ENCODE data around the gene LNX2. TPM values are rescaled to one million over a fixed set of nuclear protein-coding genes. Genes with fewer than 3 reads are reported as not detected.

LNX2 gene
- total and polyA plus RNA-seq, 7 experiments from 2014 or later = 3.2 to 10.7 (median 4.5) TPM

- H3K4me3 ChIP-seq (ENCODE audit: low read length) = peak overlapping the region; percentile 95
- intact Hi-C loops (cut with micrococcal nuclease) = loop anchor here (5.0 to 10.0 kb wide), 7 partner anchors 35 to 1437 kb away; partner anchors contain the start of gene RNF6 (in 1 of the 2)
- CTCF ChIA-PET = interaction anchor here (1.0 kb wide), 2 partner anchors 10 to 248 kb away, joined by 3 read pairs; no protein-coding TSS in a partner anchor
- peaks cover 32 to 37% of the 10 kb centered on the region in 2 donors for H3K4me1 ChIP-seq (ENCODE audit: control insufficient read depth in 2 of 2, insufficient read depth in 2 of 2, low read length in 2 of 2)
- peaks cover 0 to 4% (median 4%) of the 10 kb centered on the region in 3 experiments for H3K36me3 ChIP-seq (ENCODE audit: control insufficient read depth in 2 of 3, insufficient read depth in 3 of 3, low read length in 3 of 3)
- Mint-ChIP-seq H3K36me3 (peaks cover 0 to 33% (median 31%) of the 10 kb centered on the region in 5 donors), H3K27me3 (no peaks in the 10 kb centered on the region), H3K4me1 (peaks cover 54 to 79% (median 73%) of the 10 kb centered on the region in 7 donors), H3K27ac (peak overlapping the region; percentile 85 to 98 (median 94)), H3K4me3 (peak overlapping the region; percentile 89 to 97 (median 95)), H3K9me3 (peaks cover 0 to 2% (median 0%) of the 10 kb centered on the region in 11 donors)
- no peaks in the 10 kb centered on the region for H3K27me3 ChIP-seq (ENCODE audit: control insufficient read depth in 2 of 2, insufficient read depth in 2 of 2, low read length in 2 of 2)
- POLR2A ChIA-PET = interaction anchor here (0.7 to 6.3 kb wide), 7 partner anchors 12 to 438 kb away, joined by 3 to 86 read pairs (median 8); partner anchors contain the start of genes GTF3A and MTIF3
- ATAC-seq (no peak), DNase-seq (peak in 1 of 9 donors; percentile 3)
- H3K27ac ChIP-seq (ENCODE audit: low read depth, low read length) = peak overlapping the region; percentile 97
- no peaks in the 10 kb centered on the region for H3K9me3 ChIP-seq (ENCODE audit: control insufficient read depth in 2 of 3, low read length in 3 of 3)
Measured at GRCh38 chr13:27622102-27622820, 1.9 kb upstream of the LNX2 start.

DNA sequence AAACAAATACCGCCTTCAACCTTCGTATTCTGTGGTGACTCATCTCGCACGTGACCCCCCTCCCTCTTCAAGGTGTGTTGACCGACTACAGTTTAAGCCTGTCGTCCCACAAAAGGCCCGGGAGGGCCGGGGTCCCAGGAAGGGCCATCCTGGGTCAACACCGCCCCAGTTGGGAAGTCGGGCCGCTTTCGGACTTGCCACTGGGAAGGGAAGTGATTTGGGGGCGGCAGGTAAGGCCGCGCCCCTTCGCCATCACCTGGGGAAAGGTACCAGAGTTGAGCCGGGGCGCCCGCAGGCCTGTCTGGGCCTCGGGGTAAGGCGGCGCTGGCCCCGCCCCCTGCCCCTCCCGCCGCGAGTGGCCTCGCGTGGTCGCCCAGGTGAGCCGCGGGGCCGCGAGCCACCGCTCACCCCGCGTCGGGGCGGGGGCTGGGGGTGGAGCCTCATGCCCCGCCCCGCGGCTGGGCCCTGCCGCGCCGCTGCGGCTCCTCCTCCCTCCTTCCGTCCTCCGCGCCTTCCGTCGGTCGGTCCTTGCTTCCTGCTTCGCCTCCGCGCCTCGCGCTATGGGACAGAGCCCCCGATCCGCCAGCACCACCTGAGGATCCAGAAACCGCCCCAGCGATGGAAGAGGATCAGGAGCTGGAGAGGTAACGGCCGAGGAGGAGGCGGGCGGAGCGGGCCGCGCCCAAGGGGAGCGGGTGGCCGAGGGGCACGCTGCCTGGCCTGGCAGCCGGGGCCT, 1.2 kb upstream of the LNX2 start, which contains the start of gene POLR1D:
Gene POLR1D (plus strand): TSS at position 527 of the 736 bp plus-strand sequence. CDS start 92 bp downstream, at position 619.
- peaks cover 0 to 4% (median 3%) of the 10 kb centered on the region in 3 experiments for H3K36me3 ChIP-seq (ENCODE audit: control insufficient read depth in 2 of 3, insufficient read depth in 3 of 3, low read length in 3 of 3)
- intact Hi-C loops (cut with micrococcal nuclease) = loop anchor here (1.0 to 10.0 kb wide), 17 partner anchors 36 to 1437 kb away; partner anchors contain the start of genes RPL21 (in 2 of the 2), CDK8 (in 1 of the 2), GTF3A (in 1 of the 2) and RASL11A (in 1 of the 2)
- DNase-seq = peak; percentile 70 to 90 (median 84)

DNA sequence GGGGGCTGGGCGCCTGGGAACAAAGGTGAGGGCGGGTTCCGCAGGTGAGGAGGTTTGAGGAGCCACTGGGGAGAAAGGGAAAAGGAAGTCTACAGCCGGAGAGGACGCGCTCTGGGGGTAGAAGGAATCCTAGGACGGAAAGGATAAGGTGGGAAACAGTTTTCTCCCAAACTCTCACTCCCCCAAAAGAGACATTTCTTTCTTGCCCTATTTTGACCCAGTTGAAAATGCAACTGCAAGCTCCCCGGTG, 712 bp upstream of the LNX2 start:
- CTCF ChIA-PET = interaction anchor here (0.9 to 1.5 kb wide), 3 partner anchors 169 to 195 kb away, joined by 3 to 10 read pairs (median 5); no protein-coding TSS in a partner anchor
- ATAC-seq (no peak), DNase-seq (peak in 1 of 9 donors; percentile 67)
- Mint-ChIP-seq H3K4me1 (peaks cover 45 to 70% (median 64%) of the 10 kb centered on the region in 7 donors), H3K27ac (peak overlapping the region; percentile 87 to 98 (median 97)), H3K4me3 (peak overlapping the region; percentile 90 to 96 (median 95)), H3K27me3 (no peaks in the 10 kb centered on the region), H3K9me3 (peaks cover 0 to 2% (median 0%) of the 10 kb centered on the region in 11 donors), H3K36me3 (peaks cover 0 to 29% (median 26%) of the 10 kb centered on the region in 5 donors)
- POLR2A ChIA-PET = interaction anchor here (0.8 to 6.3 kb wide), 17 partner anchors 13 to 381 kb away, joined by 3 to 86 read pairs (median 4); partner anchors contain the start of genes GTF3A, MTIF3 and RPL21
- intact Hi-C loops (cut with micrococcal nuclease) = loop anchor here (1.0 to 10.0 kb wide), 17 partner anchors 36 to 1436 kb away; partner anchors contain the start of genes RPL21 (in 2 of the 2), CDK8 (in 1 of the 2), GTF3A (in 1 of the 2) and RASL11A (in 1 of the 2)
- H3K4me3 ChIP-seq (ENCODE audit: low read length) = peak overlapping the region; percentile 95
- H3K4me1 ChIP-seq (ENCODE audit: control insufficient read depth in 2 of 2, insufficient read depth in 2 of 2, low read length in 2 of 2) = peaks cover 32 to 37% of the 10 kb centered on the region in 2 donors
- H3K36me3 ChIP-seq (ENCODE audit: control insufficient read depth in 2 of 3, insufficient read depth in 3 of 3, low read length in 3 of 3) = peaks cover 0 to 4% (median 3%) of the 10 kb centered on the region in 3 experiments
- no peaks in the 10 kb centered on the region for H3K27me3 ChIP-seq (ENCODE audit: control insufficient read depth in 2 of 2, insufficient read depth in 2 of 2, low read length in 2 of 2)
- no peaks in the 10 kb centered on the region for H3K9me3 ChIP-seq (ENCODE audit: control insufficient read depth in 2 of 3, low read length in 3 of 3)
- H3K27ac ChIP-seq (ENCODE audit: low read depth, low read length) = peak overlapping the region; percentile 97

More for the DNA sequence above, 1.2 kb upstream of the LNX2 start, which contains the start of gene POLR1D:
- H3K27me3 Mint-ChIP-seq = no peaks in the 10 kb centered on the region
- Histone ChIP-seq H3K4me3 (ENCODE audit: low read length) (peak within 1 kb of the TSS; percentile 95), H3K4me1 (ENCODE audit: control insufficient read depth in 2 of 2, insufficient read depth in 2 of 2, low read length in 2 of 2) (peaks cover 32 to 37% of the 10 kb centered on the region in 2 donors), H3K27me3 (ENCODE audit: control insufficient read depth in 2 of 2, insufficient read depth in 2 of 2, low read length in 2 of 2) (no peaks in the 10 kb centered on the region), H3K9me3 (ENCODE audit: control insufficient read depth in 2 of 3, low read length in 3 of 3) (no peaks in the 10 kb centered on the region), H3K27ac (ENCODE audit: low read depth, low read length) (peak within 1 kb of the TSS; percentile 97)
- peaks cover 49 to 75% (median 69%) of the 10 kb centered on the region in 7 donors for H3K4me1 Mint-ChIP-seq
- peaks cover 0 to 32% (median 27%) of the 10 kb centered on the region in 5 donors for H3K36me3 Mint-ChIP-seq
- H3K9me3 Mint-ChIP-seq = peaks cover 0 to 2% (median 0%) of the 10 kb centered on the region in 11 donors
- ATAC-seq = peak; percentile 81
- ChIA-PET POLR2A (interaction anchor here (0.8 to 6.3 kb wide), 18 partner anchors 13 to 381 kb away, joined by 3 to 86 read pairs (median 4); partner anchors contain the start of genes GTF3A, MTIF3 and RPL21), CTCF (interaction anchor here (0.9 to 1.5 kb wide), 4 partner anchors 170 to 247 kb away, joined by 3 to 10 read pairs (median 4); no protein-coding TSS in a partner anchor)
- H3K27ac Mint-ChIP-seq = peak within 1 kb of the TSS; percentile 87 to 98 (median 97)
- peak within 1 kb of the TSS; percentile 90 to 97 (median 96) for H3K4me3 Mint-ChIP-seq

DNA sequence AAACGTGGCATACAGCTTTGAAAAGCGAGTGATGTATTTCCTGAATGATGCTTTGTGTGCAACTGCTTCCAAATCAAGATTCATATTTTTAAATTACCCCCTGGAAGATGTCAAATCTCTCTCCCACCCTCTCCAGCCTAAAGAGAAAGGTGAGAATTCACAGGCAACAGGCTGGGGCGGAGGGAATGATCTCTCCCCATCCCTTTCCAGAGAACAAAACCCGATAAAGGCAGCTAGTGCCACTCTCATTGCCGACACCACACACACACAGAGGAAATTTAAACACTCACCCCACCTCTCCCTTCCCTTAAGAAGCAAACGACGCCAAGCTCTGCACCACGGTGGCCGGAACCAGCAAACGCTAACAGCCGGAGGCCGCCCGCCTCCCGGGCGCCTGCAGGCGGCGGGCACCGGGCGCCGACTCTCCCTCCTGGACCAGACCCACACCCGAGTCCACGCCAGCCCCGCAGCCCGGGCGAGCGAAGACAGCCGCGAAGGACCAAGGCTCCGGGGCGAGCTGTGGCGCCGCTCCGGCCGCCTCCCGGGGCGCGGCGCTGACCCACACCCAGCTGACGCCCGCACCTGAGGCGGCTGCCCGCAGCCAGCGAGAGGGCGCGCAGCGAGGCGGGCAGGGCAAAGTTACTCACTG, 477 bp downstream of the LNX2 start:
- intact Hi-C loops (cut with micrococcal nuclease) = loop anchor here (1.0 to 10.0 kb wide), 20 partner anchors 37 to 1435 kb away; partner anchors contain the start of genes MTIF3 (in 2 of the 2), POMP (in 2 of the 2), RASL11A (in 1 of the 2) and RNF6 (in 1 of the 2)
- H3K27ac ChIP-seq (ENCODE audit: low read depth, low read length) = peak overlapping the region; percentile 97
- CTCF ChIA-PET = interaction anchor here (0.7 to 1.5 kb wide), 5 partner anchors 168 to 210 kb away, joined by 3 to 10 read pairs (median 3); no protein-coding TSS in a partner anchor
- Mint-ChIP-seq H3K27me3 (no peaks in the 10 kb centered on the region), H3K36me3 (peaks cover under 1 to 24% (median 19%) of the 10 kb centered on the region in 5 donors), H3K27ac (peak overlapping the region; percentile 35 to 96 (median 89)), H3K9me3 (peaks cover 0 to 2% (median 0%) of the 10 kb centered on the region in 11 donors), H3K4me1 (peaks cover 36 to 67% (median 60%) of the 10 kb centered on the region in 7 donors), H3K4me3 (peak overlapping the region; percentile 86 to 96 (median 95))
- peak overlapping the region; percentile 95 for H3K4me3 ChIP-seq (ENCODE audit: low read length)
- peaks cover 32 to 33% of the 10 kb centered on the region in 2 donors for H3K4me1 ChIP-seq (ENCODE audit: control insufficient read depth in 2 of 2, insufficient read depth in 2 of 2, low read length in 2 of 2)
- peak in 8 of 9 donors; percentile 6 to 62 (median 45) for DNase-seq
- no peaks in the 10 kb centered on the region for H3K9me3 ChIP-seq (ENCODE audit: control insufficient read depth in 2 of 3, low read length in 3 of 3)
- no peaks in the 10 kb centered on the region for H3K27me3 ChIP-seq (ENCODE audit: control insufficient read depth in 2 of 2, insufficient read depth in 2 of 2, low read length in 2 of 2)
- POLR2A ChIA-PET = interaction anchor here (0.6 to 6.3 kb wide), 18 partner anchors 9 to 1649 kb away, joined by 3 to 86 read pairs (median 4); partner anchors contain the start of genes GTF3A, MTIF3 and RPL21
- H3K36me3 ChIP-seq (ENCODE audit: control insufficient read depth in 2 of 3, insufficient read depth in 3 of 3, low read length in 3 of 3) = peaks cover 0 to 4% (median 3%) of the 10 kb centered on the region in 3 experiments
- ATAC-seq = peak; percentile 28

DNA sequence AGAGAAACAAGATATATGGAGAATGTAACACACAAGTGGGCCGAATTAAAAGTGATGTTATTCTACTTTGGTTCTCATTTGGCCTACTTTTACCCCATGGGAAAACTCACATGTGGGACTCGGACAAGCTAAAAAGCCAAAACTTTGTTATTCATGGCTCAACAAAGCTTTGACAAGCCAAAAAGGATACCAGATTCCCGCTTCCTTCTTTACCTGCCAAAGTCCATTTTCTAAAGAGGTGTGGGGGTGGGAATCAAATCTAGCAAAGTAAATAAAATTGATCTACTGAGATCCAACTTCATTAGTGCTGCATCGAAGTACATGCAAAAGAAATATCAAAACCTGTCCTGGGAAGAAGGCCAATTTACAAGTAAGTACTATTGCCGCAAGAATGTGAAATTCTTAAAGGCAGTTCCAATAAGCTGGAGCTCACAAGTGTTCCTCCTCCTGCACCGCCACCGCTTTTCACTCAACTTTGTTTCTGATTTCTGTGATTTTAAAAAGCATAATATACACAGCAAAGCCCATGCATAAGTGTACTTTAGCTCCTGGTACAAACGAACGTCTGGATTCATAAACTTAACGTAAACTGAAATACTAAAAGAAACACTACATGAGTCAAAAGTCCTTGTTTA, 1.1 kb downstream of the LNX2 start:
- H3K27ac ChIP-seq (ENCODE audit: low read depth, low read length) = peak overlapping the region; percentile 97
- no peaks in the 10 kb centered on the region for H3K9me3 ChIP-seq (ENCODE audit: control insufficient read depth in 2 of 3, low read length in 3 of 3)
- ATAC-seq = no peak
- H3K27me3 Mint-ChIP-seq = no peaks in the 10 kb centered on the region
- ChIA-PET POLR2A (interaction anchor here (0.6 to 6.3 kb wide), 7 partner anchors 13 to 1648 kb away, joined by 3 to 86 read pairs (median 4); partner anchors contain the start of genes GTF3A and MTIF3), CTCF (interaction anchor here (1.0 kb wide), 2 partner anchors 173 to 194 kb away, joined by 3 read pairs; no protein-coding TSS in a partner anchor)
- intact Hi-C loops (cut with micrococcal nuclease) = loop anchor here in 1 of 2 donors (5.0 kb wide), 1 partner anchor 42 kb away; no protein-coding TSS in a partner anchor
- peaks cover 31 to 33% of the 10 kb centered on the region in 2 donors for H3K4me1 ChIP-seq (ENCODE audit: control insufficient read depth in 2 of 2, insufficient read depth in 2 of 2, low read length in 2 of 2)
- peaks cover 0 to 4% (median 3%) of the 10 kb centered on the region in 3 experiments for H3K36me3 ChIP-seq (ENCODE audit: control insufficient read depth in 2 of 3, insufficient read depth in 3 of 3, low read length in 3 of 3)
- peaks cover 37 to 67% (median 63%) of the 10 kb centered on the region in 7 donors for H3K4me1 Mint-ChIP-seq
- peaks cover 7 to 27% (median 23%) of the 10 kb centered on the region in 5 donors for H3K36me3 Mint-ChIP-seq
- H3K27me3 ChIP-seq (ENCODE audit: control insufficient read depth in 2 of 2, insufficient read depth in 2 of 2, low read length in 2 of 2) = no peaks in the 10 kb centered on the region
- H3K27ac Mint-ChIP-seq = peak overlapping the region; percentile 35 to 96 (median 89)
- peak overlapping the region; percentile 95 for H3K4me3 ChIP-seq (ENCODE audit: low read length)
- H3K9me3 Mint-ChIP-seq = peaks cover 0 to 7% (median 0%) of the 10 kb centered on the region in 11 donors
- H3K4me3 Mint-ChIP-seq = peak overlapping the region; percentile 86 to 96 (median 95)
- DNase-seq = no peak

Measured in naive thymus-derived CD4-positive, alpha-beta T cell (primary cell).